Esophagus squamous epithelium (tissue), 4 donors: ENCODE measurements around the gene CPSF6.

ENCODE experiments used
- POLR2A ChIP-seq, 4 donors: fragments of 450-650 bp; IDR thresholded peaks; one replicate each; pipeline ENCODE4 v1.6.1; 2017; ENCODE audit warnings: antibody characterized with exemption in 4 of 4, mild to moderate bottlenecking in 4 of 4, moderate library complexity in 3 of 4
- TF ChIP-seq, protein P1 (sequence below), 6 experiments: fragments of 450-650 bp in 4 of 6; fragments of 200-600 bp in 2 of 6; sonication (generic) in 2 of 6; IDR thresholded peaks; one replicate each; pipeline ENCODE4 v1.5.1; 2016 to 2019; ENCODE audit warnings: antibody characterized with exemption in 6 of 6, mild to moderate bottlenecking in 4 of 6, moderate library complexity in 4 of 6

DNA sequence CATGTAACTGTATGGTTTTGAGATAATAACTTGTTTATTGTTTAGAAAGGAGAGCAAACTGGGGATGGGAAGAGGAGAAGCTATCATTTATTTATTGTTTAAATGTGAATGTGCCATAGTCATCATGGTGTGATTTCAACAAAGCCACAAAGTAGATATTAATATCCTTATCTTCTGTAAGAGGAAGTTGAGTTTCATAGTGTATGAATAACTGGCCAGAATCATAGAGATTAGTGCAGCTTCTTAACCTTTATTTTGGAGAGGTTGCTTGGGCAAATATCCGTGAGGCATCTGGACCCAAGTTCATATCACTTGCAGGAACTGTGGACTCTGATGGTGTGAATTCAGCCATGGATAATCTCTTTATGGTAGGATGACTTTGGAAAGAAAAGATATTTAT lies 82.0 kb downstream of the CPSF6 start:
- TF ChIP-seq, protein P1, sequence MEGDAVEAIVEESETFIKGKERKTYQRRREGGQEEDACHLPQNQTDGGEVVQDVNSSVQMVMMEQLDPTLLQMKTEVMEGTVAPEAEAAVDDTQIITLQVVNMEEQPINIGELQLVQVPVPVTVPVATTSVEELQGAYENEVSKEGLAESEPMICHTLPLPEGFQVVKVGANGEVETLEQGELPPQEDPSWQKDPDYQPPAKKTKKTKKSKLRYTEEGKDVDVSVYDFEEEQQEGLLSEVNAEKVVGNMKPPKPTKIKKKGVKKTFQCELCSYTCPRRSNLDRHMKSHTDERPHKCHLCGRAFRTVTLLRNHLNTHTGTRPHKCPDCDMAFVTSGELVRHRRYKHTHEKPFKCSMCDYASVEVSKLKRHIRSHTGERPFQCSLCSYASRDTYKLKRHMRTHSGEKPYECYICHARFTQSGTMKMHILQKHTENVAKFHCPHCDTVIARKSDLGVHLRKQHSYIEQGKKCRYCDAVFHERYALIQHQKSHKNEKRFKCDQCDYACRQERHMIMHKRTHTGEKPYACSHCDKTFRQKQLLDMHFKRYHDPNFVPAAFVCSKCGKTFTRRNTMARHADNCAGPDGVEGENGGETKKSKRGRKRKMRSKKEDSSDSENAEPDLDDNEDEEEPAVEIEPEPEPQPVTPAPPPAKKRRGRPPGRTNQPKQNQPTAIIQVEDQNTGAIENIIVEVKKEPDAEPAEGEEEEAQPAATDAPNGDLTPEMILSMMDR (IDR thresholded peaks at IDR 0.05): no peak
- no peak for TF ChIP-seq POLR2A (IDR thresholded peaks at IDR 0.05)
